Esophagus muscularis mucosa (tissue), 3 donors: ENCODE measurements around the gene TRAPPC3L.

ENCODE experiments used
- CTCF ChIP-seq, 3 experiments: fragments of 200-600 bp in 2 of 3; fragments of 450-650 bp in 1 of 3; sonication (generic) in 2 of 3; IDR thresholded peaks; one replicate each; pipeline ENCODE4 v1.5.1; 2017 to 2019; ENCODE audit warnings: antibody characterized with exemption in 3 of 3, mild to moderate bottlenecking in 2 of 3, moderate library complexity in 1 of 3
- POLR2A ChIP-seq: fragments of 450-650 bp; IDR thresholded peaks from one replicate; pipeline ENCODE4 v1.6.1; 2017; ENCODE audit warnings: antibody characterized with exemption, moderate library complexity, mild to moderate bottlenecking, low read depth
- POLR2AphosphoS5 ChIP-seq, 2 donors: sonication (generic); formaldehyde crosslinking; IDR thresholded peaks; one replicate each; pipeline ENCODE4 v1.6.1; 2017; ENCODE audit warnings: antibody characterized with exemption in 2 of 2

- no peak for TF ChIP-seq CTCF (IDR thresholded peaks at IDR 0.05)
- no peak for TF ChIP-seq POLR2AphosphoS5 (IDR thresholded peaks at IDR 0.05)
- no peak for TF ChIP-seq POLR2A
Observed at GRCh38 chr6:116456106-116456505, 89.4 kb downstream of the TRAPPC3L start.
